CD8-positive, alpha-beta memory T cell (primary cell): ENCODE results near the gene GBP1. TPM values are rescaled to one million over a fixed set of nuclear protein-coding genes. Genes with fewer than 3 reads are reported as not detected.

ENCODE experiments used
- CTCF ChIA-PET: fragments of 350-600 bp; sonication (Branson Sonifier 250); formaldehyde crosslinking; loops from one replicate; lab custom pipeline; 2021; ENCODE audit warnings: antibody characterized with exemption; lab: Charles Lee
- POLR2A ChIA-PET: fragments of 350-600 bp; sonication (Branson Sonifier 250); formaldehyde crosslinking; loops from one replicate; lab custom pipeline; 2021; ENCODE audit warnings: antibody characterized with exemption; lab: Charles Lee
- DNase-seq, 5 donors: peaks; one replicate each; pipeline versions ENCODE4 v3.0.0 to v3.0.0-alpha.2; 2020 to 2022; ENCODE audit warnings: mixed read lengths in 1 of 5
- H3K27ac ChIP-seq: one replicate; pipeline ENCODE4 v1.7.0; 2013; ENCODE audit warnings: low read depth, mild to moderate bottlenecking, low read length, moderate library complexity
- H3K27me3 ChIP-seq: 2 replicates; pipeline ENCODE4 v1.7.0; 2013; ENCODE audit warnings: low read length, mild to moderate bottlenecking; ENCODE audit not compliant: insufficient read depth, poor library complexity, severe bottlenecking
- H3K36me3 ChIP-seq: 2 replicates; pipeline ENCODE4 v1.7.0; 2013; ENCODE audit warnings: mild to moderate bottlenecking, low read length, moderate library complexity; ENCODE audit not compliant: insufficient read depth
- H3K4me1 ChIP-seq: 2 replicates; pipeline ENCODE4 v1.7.0; 2013; ENCODE audit warnings: mild to moderate bottlenecking, low read length, moderate library complexity; ENCODE audit not compliant: insufficient read depth
- H3K4me3 ChIP-seq: 2 replicates; pipeline ENCODE4 v1.7.0; 2013; ENCODE audit warnings: mild to moderate bottlenecking, low read length
- H3K9me3 ChIP-seq: 2 replicates; pipeline ENCODE4 v1.7.0; 2013; ENCODE audit warnings: mild to moderate bottlenecking, low read length
- H3K27ac Mint-ChIP-seq, 8 donors: one replicate each; pipeline ENCODE4 v1.8.0; 2020 to 2021; ENCODE audit warnings: mixed read lengths in 8 of 8, mild to moderate bottlenecking in 6 of 8, inconsistent platforms in 3 of 8, moderate library complexity in 3 of 8
- H3K27me3 Mint-ChIP-seq, 2 donors: one replicate each; pipeline ENCODE4 v1.8.0; 2020 to 2021; ENCODE audit warnings: mixed read lengths in 2 of 2, mild to moderate bottlenecking in 1 of 2, moderate library complexity in 1 of 2
- H3K36me3 Mint-ChIP-seq, 3 donors: one replicate each; pipeline ENCODE4 v1.8.0; 2020 to 2021; ENCODE audit warnings: mixed read lengths in 3 of 3, inconsistent platforms in 1 of 3, mild to moderate bottlenecking in 1 of 3
- H3K4me1 Mint-ChIP-seq, 3 donors: one replicate each; pipeline ENCODE4 v1.8.0; 2020 to 2021; ENCODE audit warnings: mixed read lengths in 3 of 3, inconsistent platforms in 1 of 3, mild to moderate bottlenecking in 1 of 3
- H3K4me3 Mint-ChIP-seq, 7 donors: one replicate each; pipeline ENCODE4 v1.8.0; 2020 to 2021; ENCODE audit warnings: mixed read lengths in 7 of 7, mild to moderate bottlenecking in 6 of 7, moderate library complexity in 4 of 7, inconsistent platforms in 2 of 7
- H3K9me3 Mint-ChIP-seq, 5 donors: one replicate each; pipeline ENCODE4 v1.8.0; 2020 to 2022; ENCODE audit warnings: mixed read lengths in 5 of 5, mild to moderate bottlenecking in 3 of 5, moderate library complexity in 2 of 5, inconsistent platforms in 1 of 5
- polyA plus RNA-seq: library from polyadenylated mRNA; unstranded; fragments of 300-500 nt; fragmentation: Illumina TruSeq; gene quantifications from one replicate; pipeline ENCODE4 v1.2.3, GENCODE V29; 2021
- total RNA-seq, 2 experiments: library from RNA; stranded (reverse); gene quantifications; one replicate each; pipeline ENCODE4 v1.2.3, GENCODE V29; 2021

Gene GBP1
- 10 to 100 TPM; 52.1 to 53.0 TPM for total RNA-seq
- polyA plus RNA-seq, result 77.4 TPM

- Histone ChIP-seq H3K27me3 (no peaks in the 10 kb centered on the region), H3K27ac (peak within 1 kb of the TSS; percentile 53), H3K4me3 (peak within 1 kb of the TSS; percentile 75), H3K4me1 (peaks cover 38% of the 10 kb centered on the region), H3K36me3 (peaks cover 9% of the 10 kb centered on the region), H3K9me3 (no peaks in the 10 kb centered on the region)
- H3K4me3 Mint-ChIP-seq, result peak within 1 kb of the TSS; percentile 90 to 98 (median 94)
- H3K27me3 Mint-ChIP-seq, result peaks cover 0 to 1% of the 10 kb centered on the region in 2 donors
- H3K9me3 Mint-ChIP-seq, result no peaks in the 10 kb centered on the region
- peak in 2 of 5 donors; percentile 47 to 52 for DNase-seq
- H3K27ac Mint-ChIP-seq, result peak within 1 kb of the TSS; percentile 92 to 99 (median 96)
- POLR2A ChIA-PET, result interaction anchor here (0.6 to 1.3 kb wide), 4 partner anchors 42 to 66 kb away, joined by 3 to 5 read pairs (median 3); partner anchors contain the start of gene GBP3
- peaks cover 52 to 75% (median 61%) of the 10 kb centered on the region in 3 donors for H3K4me1 Mint-ChIP-seq
- CTCF ChIA-PET, result interaction anchor here (0.7 to 1.5 kb wide), 5 partner anchors 12 to 81 kb away, joined by 3 to 4 read pairs (median 3); no protein-coding TSS in a partner anchor
- peaks cover 6 to 36% (median 16%) of the 10 kb centered on the region in 3 donors for H3K36me3 Mint-ChIP-seq
Measured at GRCh38 chr1:89065079-89065868, at the start of gene GBP1. Gene GBP1, minus strand, starts transcription at chr1:89065208. Its CDS starts 1,974 bp downstream, at chr1:89063234.

GRCh38 chr1:89114662-89115061 is 49.7 kb upstream of the GBP1 start:
- Mint-ChIP-seq H3K27me3 (no peaks in the 10 kb centered on the region), H3K27ac (peak overlapping the region in 7 of 8 donors; percentile 25 to 94 (median 60)), H3K36me3 (peaks cover 29 to 59% (median 40%) of the 10 kb centered on the region in 3 donors), H3K4me1 (peaks cover 37 to 46% (median 41%) of the 10 kb centered on the region in 3 donors), H3K9me3 (no peaks in the 10 kb centered on the region), H3K4me3 (no peak overlapping the region)
- Histone ChIP-seq H3K36me3 (peaks cover 71% of the 10 kb centered on the region), H3K4me3 (no peak overlapping the region), H3K9me3 (no peaks in the 10 kb centered on the region), H3K27ac (no peak overlapping the region), H3K4me1 (peaks cover 5% of the 10 kb centered on the region), H3K27me3 (no peaks in the 10 kb centered on the region)
- ChIA-PET POLR2A (no interaction called here), CTCF (interaction anchor here (1.3 kb wide), 1 partner anchor 11 kb away, joined by 3 read pairs; the partner anchor contains the start of gene GBP2)
- DNase-seq, result no peak

- POLR2A ChIA-PET, result no interaction called here
- CTCF ChIA-PET, result no interaction called here
Measured at GRCh38 chr1:89112871-89113613, 48.0 kb upstream of the GBP1 start.

GRCh38 chr1:89104687-89105086 is 39.7 kb upstream of the GBP1 start:
- Histone ChIP-seq H3K27me3 (no peaks in the 10 kb centered on the region), H3K36me3 (peaks cover 42% of the 10 kb centered on the region), H3K9me3 (no peaks in the 10 kb centered on the region), H3K27ac (no peak overlapping the region), H3K4me1 (no peaks in the 10 kb centered on the region), H3K4me3 (no peak overlapping the region)
- no peaks in the 10 kb centered on the region for H3K27me3 Mint-ChIP-seq
- ChIA-PET CTCF (no interaction called here), POLR2A (no interaction called here)
- peaks cover 43 to 59% (median 47%) of the 10 kb centered on the region in 3 donors for H3K36me3 Mint-ChIP-seq
- H3K27ac Mint-ChIP-seq, result peak overlapping the region in 2 of 8 donors; percentile 54 to 66
- no peak for DNase-seq
- no peak overlapping the region for H3K4me3 Mint-ChIP-seq
- peaks cover 0 to 6% (median 2%) of the 10 kb centered on the region in 5 donors for H3K9me3 Mint-ChIP-seq
- peaks cover 5 to 15% (median 7%) of the 10 kb centered on the region in 3 donors for H3K4me1 Mint-ChIP-seq

More at GRCh38 chr1:89112871-89113613, 48.0 kb upstream of the GBP1 start:
- H3K36me3 ChIP-seq, result peaks cover 70% of the 10 kb centered on the region
- H3K4me1 Mint-ChIP-seq, result peaks cover 39 to 52% (median 41%) of the 10 kb centered on the region in 3 donors
- H3K27ac Mint-ChIP-seq, result peak overlapping the region in 6 of 8 donors; percentile 52 to 88 (median 72)
- no peak overlapping the region for H3K27ac ChIP-seq
- H3K9me3 Mint-ChIP-seq, result no peaks in the 10 kb centered on the region
- H3K9me3 ChIP-seq, result no peaks in the 10 kb centered on the region
- H3K27me3 ChIP-seq, result no peaks in the 10 kb centered on the region
- no peaks in the 10 kb centered on the region for H3K27me3 Mint-ChIP-seq
- DNase-seq, result no peak
- no peak overlapping the region for H3K4me3 Mint-ChIP-seq
- peaks cover 3% of the 10 kb centered on the region for H3K4me1 ChIP-seq
- no peak overlapping the region for H3K4me3 ChIP-seq
- H3K36me3 Mint-ChIP-seq, result peaks cover 34 to 74% (median 55%) of the 10 kb centered on the region in 3 donors

GRCh38 chr1:89104147-89104546 is 39.1 kb upstream of the GBP1 start:
- Mint-ChIP-seq H3K4me3 (no peak overlapping the region), H3K4me1 (peaks cover 5 to 15% (median 5%) of the 10 kb centered on the region in 3 donors), H3K9me3 (peaks cover 0 to 6% (median 2%) of the 10 kb centered on the region in 5 donors), H3K27ac (peak overlapping the region in 4 of 8 donors; percentile 4 to 54 (median 9)), H3K36me3 (peaks cover 38 to 54% (median 42%) of the 10 kb centered on the region in 3 donors), H3K27me3 (no peaks in the 10 kb centered on the region)
- Histone ChIP-seq H3K27ac (no peak overlapping the region), H3K36me3 (peaks cover 36% of the 10 kb centered on the region), H3K4me1 (no peaks in the 10 kb centered on the region), H3K27me3 (no peaks in the 10 kb centered on the region), H3K9me3 (no peaks in the 10 kb centered on the region), H3K4me3 (no peak overlapping the region)
- CTCF ChIA-PET, result interaction anchor here (1.0 kb wide), 1 partner anchor 380 kb away, joined by 3 read pairs; no protein-coding TSS in a partner anchor
- POLR2A ChIA-PET, result no interaction called here
- no peak for DNase-seq

- Mint-ChIP-seq H3K36me3 (peaks cover 27 to 37% (median 34%) of the 10 kb centered on the region in 3 donors), H3K27me3 (peaks cover 0 to 2% of the 10 kb centered on the region in 2 donors), H3K27ac (peak overlapping the region in 1 of 8 donors; percentile 3), H3K4me3 (no peak overlapping the region), H3K4me1 (peaks cover 1 to 5% (median 2%) of the 10 kb centered on the region in 3 donors), H3K9me3 (peaks cover 2 to 6% (median 4%) of the 10 kb centered on the region in 5 donors)
- CTCF ChIA-PET, result no interaction called here
- no peak for DNase-seq
- H3K4me3 ChIP-seq, result no peak overlapping the region
- no peaks in the 10 kb centered on the region for H3K9me3 ChIP-seq
- H3K36me3 ChIP-seq, result peaks cover 20% of the 10 kb centered on the region
- H3K27me3 ChIP-seq, result no peaks in the 10 kb centered on the region
- no peak overlapping the region for H3K27ac ChIP-seq
- POLR2A ChIA-PET, result no interaction called here
- H3K4me1 ChIP-seq, result no peaks in the 10 kb centered on the region
Measured at GRCh38 chr1:89102021-89102420, 37.0 kb upstream of the GBP1 start.

- CTCF ChIA-PET, result interaction anchor here (1.9 to 2.5 kb wide), 2 partner anchors 15 to 31 kb away, joined by 5 to 6 read pairs; no protein-coding TSS in a partner anchor
- POLR2A ChIA-PET, result no interaction called here
- no peak overlapping the region for H3K4me3 ChIP-seq
- Mint-ChIP-seq H3K27ac (no peak overlapping the region), H3K36me3 (peaks cover 17 to 37% (median 17%) of the 10 kb centered on the region in 3 donors), H3K27me3 (peaks cover 0 to 2% of the 10 kb centered on the region in 2 donors), H3K4me3 (no peak overlapping the region), H3K9me3 (peaks cover 2 to 6% (median 4%) of the 10 kb centered on the region in 5 donors), H3K4me1 (peaks cover 0 to 2% (median 1%) of the 10 kb centered on the region in 3 donors)
- H3K27me3 ChIP-seq, result no peaks in the 10 kb centered on the region
- no peak overlapping the region for H3K27ac ChIP-seq
- H3K4me1 ChIP-seq, result no peaks in the 10 kb centered on the region
- H3K9me3 ChIP-seq, result no peaks in the 10 kb centered on the region
- peaks cover 4% of the 10 kb centered on the region for H3K36me3 ChIP-seq
- DNase-seq, result no peak
Measured at GRCh38 chr1:89100412-89100811, 35.4 kb upstream of the GBP1 start.
